Osteoblast (primary cell): ENCODE data around the gene KHDRBS1. TPM values are rescaled to one million over a fixed set of nuclear protein-coding genes. Genes with fewer than 3 reads are reported as not detected.

Experiments
- DNase-seq: peaks from one replicate; pipeline ENCODE4 v3.0.0; 2011; ENCODE audit warnings: low spot score, mixed read lengths; ENCODE audit not compliant: insufficient read length; ENCODE audit errors: missing footprints
- H2AFZ ChIP-seq: 2 replicates; pipeline ENCODE4 v1.6.0; 2011; ENCODE audit warnings: mild to moderate bottlenecking, low read length
- H3K27ac ChIP-seq: 2 replicates; pipeline ENCODE4 v1.5.1; 2011; ENCODE audit warnings: mild to moderate bottlenecking, low read depth, low read length, moderate library complexity
- H3K27me3 ChIP-seq: 2 replicates; pipeline ENCODE4 v1.6.0; 2012; ENCODE audit warnings: mild to moderate bottlenecking, control low read depth, inconsistent platforms, low read length, moderate library complexity; ENCODE audit not compliant: insufficient read depth
- H3K36me3 ChIP-seq: 2 replicates; pipeline ENCODE4 v1.5.1; 2011; ENCODE audit warnings: mild to moderate bottlenecking, low read length, control low read depth, moderate library complexity; ENCODE audit not compliant: insufficient read depth
- H3K4me1 ChIP-seq: 2 replicates; pipeline ENCODE4 v1.5.1; 2011; ENCODE audit warnings: mild to moderate bottlenecking, low read length, control low read depth, moderate library complexity; ENCODE audit not compliant: insufficient read depth
- H3K4me2 ChIP-seq: 2 replicates; pipeline ENCODE4 v1.6.0; 2011; ENCODE audit warnings: mild to moderate bottlenecking, low read length; ENCODE audit not compliant: insufficient read depth
- H3K4me3 ChIP-seq: fragments of 200-600 bp; sonication (generic); 3 replicates; pipeline ENCODE4 v1.5.1; 2012; ENCODE audit warnings: mild to moderate bottlenecking, low read length, inconsistent platforms; ENCODE audit not compliant: insufficient read depth
- H3K79me2 ChIP-seq: 2 replicates; pipeline ENCODE4 v1.6.0; 2012; ENCODE audit warnings: mild to moderate bottlenecking, low read length, control low read depth, inconsistent platforms; ENCODE audit not compliant: insufficient read depth
- H3K9me3 ChIP-seq: 2 replicates; pipeline ENCODE4 v1.5.1; 2011; ENCODE audit warnings: low read depth, low read length, control low read depth
- H4K20me1 ChIP-seq: 2 replicates; pipeline ENCODE4 v1.6.0; 2012; ENCODE audit warnings: mild to moderate bottlenecking, low read length, control low read depth; ENCODE audit not compliant: insufficient read depth
- total RNA-seq: library from RNA; depleted of rRNA; stranded (reverse); fragments of >200 nt; gene quantifications from 2 replicates; pipeline ENCODE4 v1.2.3, GENCODE V29; 2012
- TF ChIP-seq, protein P1 (sequence below): IDR thresholded peaks from 2 replicates; pipeline ENCODE4 v1.5.1; 2011; ENCODE audit warnings: mild to moderate bottlenecking, low read depth, low read length, moderate library complexity; ENCODE audit errors: extremely low read depth

Gene KHDRBS1
- total RNA-seq, 1 donor, result 52.8 TPM

- H3K4me3 ChIP-seq, result no peak overlapping the region
- TF ChIP-seq, protein P1, sequence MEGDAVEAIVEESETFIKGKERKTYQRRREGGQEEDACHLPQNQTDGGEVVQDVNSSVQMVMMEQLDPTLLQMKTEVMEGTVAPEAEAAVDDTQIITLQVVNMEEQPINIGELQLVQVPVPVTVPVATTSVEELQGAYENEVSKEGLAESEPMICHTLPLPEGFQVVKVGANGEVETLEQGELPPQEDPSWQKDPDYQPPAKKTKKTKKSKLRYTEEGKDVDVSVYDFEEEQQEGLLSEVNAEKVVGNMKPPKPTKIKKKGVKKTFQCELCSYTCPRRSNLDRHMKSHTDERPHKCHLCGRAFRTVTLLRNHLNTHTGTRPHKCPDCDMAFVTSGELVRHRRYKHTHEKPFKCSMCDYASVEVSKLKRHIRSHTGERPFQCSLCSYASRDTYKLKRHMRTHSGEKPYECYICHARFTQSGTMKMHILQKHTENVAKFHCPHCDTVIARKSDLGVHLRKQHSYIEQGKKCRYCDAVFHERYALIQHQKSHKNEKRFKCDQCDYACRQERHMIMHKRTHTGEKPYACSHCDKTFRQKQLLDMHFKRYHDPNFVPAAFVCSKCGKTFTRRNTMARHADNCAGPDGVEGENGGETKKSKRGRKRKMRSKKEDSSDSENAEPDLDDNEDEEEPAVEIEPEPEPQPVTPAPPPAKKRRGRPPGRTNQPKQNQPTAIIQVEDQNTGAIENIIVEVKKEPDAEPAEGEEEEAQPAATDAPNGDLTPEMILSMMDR, result no peak
- H3K79me2 ChIP-seq, result peaks cover 63% of the 10 kb centered on the region
- peaks cover 93% of the 10 kb centered on the region for H3K36me3 ChIP-seq
- no peaks in the 10 kb centered on the region for H3K4me1 ChIP-seq
- H3K27ac ChIP-seq, result no peak overlapping the region
- DNase-seq, result no peak
- H4K20me1 ChIP-seq, result peaks cover 14% of the 10 kb centered on the region
- no peaks in the 10 kb centered on the region for H3K27me3 ChIP-seq
- H3K4me2 ChIP-seq, result no peak overlapping the region
- no peaks in the 10 kb centered on the region for H3K9me3 ChIP-seq
- H2AFZ ChIP-seq, result no peak overlapping the region
Observed at GRCh38 chr1:32051706-32052105, 38.0 kb downstream of the KHDRBS1 start.

DNA sequence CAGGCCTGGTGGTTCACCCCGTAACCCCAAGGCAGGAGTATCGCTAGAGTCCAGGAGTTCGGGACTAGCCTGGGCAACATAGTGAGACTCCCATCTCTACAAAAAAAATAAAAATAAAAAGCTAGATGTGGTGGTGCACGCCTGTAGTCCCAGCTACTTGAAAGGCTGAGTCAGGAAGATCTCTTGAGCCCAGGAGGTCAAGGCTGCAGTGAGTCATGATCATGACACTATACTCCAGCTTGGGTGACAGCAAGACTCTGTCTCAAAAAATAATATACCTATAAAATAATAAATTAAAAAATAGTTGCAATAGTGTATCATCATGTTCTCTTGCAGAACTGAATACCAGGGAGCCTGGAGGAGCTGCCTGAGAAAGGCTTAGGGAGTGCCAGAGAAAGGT is 39.2 kb downstream of the KHDRBS1 start:
- H4K20me1 ChIP-seq, result peaks cover 10% of the 10 kb centered on the region
- no peak overlapping the region for H3K4me3 ChIP-seq
- peaks cover 58% of the 10 kb centered on the region for H3K79me2 ChIP-seq
- H3K4me1 ChIP-seq, result no peaks in the 10 kb centered on the region
- no peaks in the 10 kb centered on the region for H3K27me3 ChIP-seq
- H2AFZ ChIP-seq, result no peak overlapping the region
- no peaks in the 10 kb centered on the region for H3K9me3 ChIP-seq
- no peak overlapping the region for H3K4me2 ChIP-seq
- TF ChIP-seq, protein P1, result no peak
- DNase-seq, result no peak
- H3K36me3 ChIP-seq, result peaks cover 89% of the 10 kb centered on the region
- H3K27ac ChIP-seq, result no peak overlapping the region

DNA sequence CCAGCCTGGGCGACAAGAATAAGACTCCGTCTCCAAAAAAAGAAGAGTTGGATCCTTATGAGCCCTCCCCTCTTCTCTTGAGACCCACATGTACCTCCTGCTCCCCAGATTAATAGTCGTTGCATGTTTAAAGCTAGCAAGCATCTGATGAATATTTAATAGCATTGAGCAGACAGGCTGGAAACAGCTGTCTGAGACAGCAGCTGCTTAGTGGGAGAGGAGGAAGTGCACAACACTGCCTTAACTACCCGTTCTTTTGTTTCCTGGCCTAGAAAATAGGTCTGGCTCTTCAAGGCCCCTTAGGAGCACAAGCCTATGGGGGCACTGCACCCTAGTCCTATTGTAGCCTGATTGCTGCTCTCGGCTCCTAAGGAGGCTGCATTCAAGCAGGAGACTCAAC is 41.7 kb downstream of the KHDRBS1 start:
- Histone ChIP-seq H3K27me3 (no peaks in the 10 kb centered on the region), H3K4me2 (no peak overlapping the region), H3K9me3 (no peaks in the 10 kb centered on the region), H3K4me3 (no peak overlapping the region), H3K79me2 (peaks cover 46% of the 10 kb centered on the region), H3K4me1 (no peaks in the 10 kb centered on the region), H4K20me1 (peaks cover 11% of the 10 kb centered on the region), H3K36me3 (peaks cover 90% of the 10 kb centered on the region), H3K27ac (peak overlapping the region; percentile 8), H2AFZ (no peak overlapping the region)
- TF ChIP-seq, protein P1, result no peak
- no peak for DNase-seq

DNA sequence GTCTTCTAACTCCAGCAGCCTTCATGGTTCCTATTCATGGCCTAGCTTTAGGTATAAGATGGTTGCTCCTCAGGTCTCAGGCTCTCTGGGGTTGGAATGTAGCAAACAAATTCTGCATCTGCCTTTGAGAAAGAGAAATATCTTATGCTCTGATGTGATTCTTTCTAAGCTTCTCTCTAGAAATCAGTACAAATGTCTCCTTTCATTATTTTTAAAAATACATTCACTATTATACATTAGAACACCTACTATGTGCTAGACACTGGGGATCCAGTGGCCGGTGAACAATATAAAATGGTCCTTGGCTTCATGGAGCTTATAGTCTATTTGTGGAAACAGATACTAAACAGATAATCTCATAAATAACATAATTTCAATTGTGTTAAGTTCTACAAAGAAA is 42.9 kb downstream of the KHDRBS1 start:
- H3K79me2 ChIP-seq, result peaks cover 40% of the 10 kb centered on the region
- peaks cover 11% of the 10 kb centered on the region for H4K20me1 ChIP-seq
- DNase-seq, result peak; percentile 50
- TF ChIP-seq, protein P1, result no peak
- no peak overlapping the region for H3K4me3 ChIP-seq
- H3K9me3 ChIP-seq, result no peaks in the 10 kb centered on the region
- H3K4me2 ChIP-seq, result no peak overlapping the region
- H3K36me3 ChIP-seq, result peaks cover 91% of the 10 kb centered on the region
- H3K27ac ChIP-seq, result no peak overlapping the region
- H2AFZ ChIP-seq, result no peak overlapping the region
- peaks cover 5% of the 10 kb centered on the region for H3K4me1 ChIP-seq
- H3K27me3 ChIP-seq, result no peaks in the 10 kb centered on the region
